HG03280 (cell line): ENCODE data around the gene F13A1.

Source experiments
- ATAC-seq: cut with Tn5 transposase; IDR thresholded peaks from one replicate; pipeline ENCODE4 v1.9.1; 2021; ENCODE audit warnings: mild to moderate bottlenecking, moderate library complexity; ENCODE audit not compliant: unreplicated experiment

F13A1 gene

DNA sequence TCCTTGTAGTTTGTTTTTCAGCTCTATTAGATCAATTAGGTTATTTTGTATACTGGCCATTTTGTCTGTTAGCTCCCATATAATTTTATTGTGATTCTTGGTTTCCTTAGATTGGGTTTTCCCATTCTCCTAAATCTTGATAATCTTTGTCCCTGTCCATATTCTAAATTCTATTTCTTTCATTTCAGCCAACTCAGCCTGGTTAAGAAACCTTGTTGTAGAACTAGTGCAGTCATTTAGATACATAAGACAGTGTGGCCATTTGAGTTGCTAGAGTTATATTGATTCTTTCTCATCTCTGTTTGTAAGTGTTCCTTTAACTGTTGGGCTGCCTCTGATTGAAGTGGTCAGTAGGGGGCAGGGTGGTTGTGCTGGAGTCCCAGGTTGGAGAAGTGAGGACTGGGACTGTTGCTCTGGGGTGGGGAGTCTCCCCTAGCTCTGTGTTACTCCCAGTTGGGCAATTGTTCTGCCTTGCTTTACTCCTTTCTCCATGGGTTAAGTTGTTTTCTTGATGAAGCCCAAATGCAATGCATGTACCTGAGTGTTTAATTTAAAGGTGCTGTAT lies 214.9 kb downstream of the F13A1 start:
- no peak for ATAC-seq
